GM12878 (cell line): ENCODE data around the gene KCNJ16. TPM values are rescaled to one million over a fixed set of nuclear protein-coding genes. Genes with fewer than 3 reads are reported as not detected.

Source experiments
- ATAC-seq: fragments of 200-7000 bp; cut with Tn5 transposase; 3 replicates; pipeline ENCODE4 v1.9.1; 2020; ENCODE audit warnings: mild to moderate bottlenecking, moderate library complexity
- BruUV-seq: library from RNA; stranded (reverse); fragments of 400-500 nt; replicated peaks from 2 replicates; lab custom pipeline; 2021; lab: Mats Ljungman, UMichigan
- CTCF ChIA-PET: fragments of 300-600 bp; sonication (Branson Sonifier 250); formaldehyde crosslinking; extraction: SDS; loops from one replicate; lab custom pipeline; 2021; ENCODE audit warnings: inconsistent platforms; lab: Yijun Ruan, JAX
- POLR2A ChIA-PET: fragments of 350-600 bp; formaldehyde crosslinking; extraction: SDS; loops from one replicate; lab custom pipeline; 2021; ENCODE audit warnings: inconsistent platforms; lab: Charles Lee
- RAD21 ChIA-PET: fragments of 300-600 bp; sonication (Branson Sonifier 250); formaldehyde crosslinking; loops from one replicate; lab custom pipeline; 2023; ENCODE audit warnings: antibody characterized with exemption; ENCODE audit not compliant: unreplicated experiment; lab: Charles Lee
- SMC1A ChIA-PET: fragments of 300-600 bp; sonication (Branson Sonifier 250); formaldehyde crosslinking; loops from one replicate; lab custom pipeline; 2023; ENCODE audit not compliant: unreplicated experiment, uncharacterized antibody; lab: Charles Lee
- DNase-seq: peaks from one replicate; pipeline ENCODE4 v3.0.0-alpha.2; 2011; ENCODE audit warnings: low read depth, low spot score
- FAIRE-seq: peaks from 3 replicates; lab custom pipeline; 2011; peaks lifted over from hg19 to GRCh38; lab: Jason Lieb, UNC
- H2AFZ ChIP-seq: 2 replicates; pipeline ENCODE4 v1.6.0; 2011; ENCODE audit warnings: low read depth, low read length, control low read depth; ENCODE audit not compliant: control insufficient read depth
- H3K27ac ChIP-seq: 2 replicates; pipeline ENCODE4 v1.5.1; 2011; ENCODE audit warnings: control low read depth; ENCODE audit not compliant: control insufficient read depth, insufficient read depth
- H3K27me3 ChIP-seq, 2 experiments: replicated peaks in 1 of 2; 2 replicates each; pipeline versions ENCODE4 v1.6.0 to v1.6.1; 2011; ENCODE audit warnings: low read length in 1 of 2; ENCODE audit not compliant: control insufficient read depth in 2 of 2, insufficient read depth in 2 of 2
- H3K36me3 ChIP-seq, 2 experiments: 2 replicates each; pipeline ENCODE4 v1.5.1; 2011; ENCODE audit warnings: low read length in 1 of 2; ENCODE audit not compliant: control insufficient read depth in 2 of 2, insufficient read depth in 2 of 2
- H3K4me1 ChIP-seq: 2 replicates; pipeline ENCODE4 v1.6.1; 2011; ENCODE audit warnings: mild to moderate bottlenecking, low read length, moderate library complexity, mixed read lengths; ENCODE audit not compliant: control insufficient read depth, insufficient read depth
- H3K4me2 ChIP-seq: 2 replicates; pipeline ENCODE4 v1.6.0; 2011; ENCODE audit warnings: control low read depth; ENCODE audit not compliant: control insufficient read depth, insufficient read depth
- H3K4me3 ChIP-seq: fragments of 200-600 bp; sonication (generic); 2 replicates; pipeline ENCODE4 v1.5.1; 2016
- H3K79me2 ChIP-seq: 2 replicates; pipeline ENCODE4 v1.6.0; 2011; ENCODE audit warnings: low read length; ENCODE audit not compliant: control insufficient read depth, insufficient read depth
- H3K9ac ChIP-seq: 2 replicates; pipeline ENCODE4 v1.8.0; 2011; ENCODE audit warnings: low read length, control low read depth, mixed read lengths; ENCODE audit not compliant: control insufficient read depth, insufficient read depth
- H3K9me3 ChIP-seq: replicated peaks from 3 replicates; pipeline ENCODE4 v1.5.1; 2011; ENCODE audit warnings: mild to moderate bottlenecking, low read length; ENCODE audit not compliant: control insufficient read depth, insufficient read depth
- H4K20me1 ChIP-seq: 2 replicates; pipeline ENCODE4 v1.6.0; 2011; ENCODE audit not compliant: control insufficient read depth, insufficient read depth
- ATF7 ChIP-seq: fragments of 450-650 bp; IDR thresholded peaks from 2 replicates; pipeline ENCODE4 v1.6.1; 2016; ENCODE audit warnings: low read depth, mild to moderate bottlenecking
- E4F1 ChIP-seq: fragments of 450-650 bp; IDR thresholded peaks from 2 replicates; pipeline ENCODE4 v1.6.1; 2018; ENCODE audit warnings: borderline replicate concordance, mild to moderate bottlenecking; ENCODE audit not compliant: partially characterized antibody
- MYC ChIP-seq: IDR thresholded peaks from 2 replicates; pipeline ENCODE4 v1.6.1; 2011; ENCODE audit warnings: mild to moderate bottlenecking, low read length, moderate library complexity, inconsistent platforms; ENCODE audit not compliant: insufficient read depth, insufficient replicate concordance, insufficient read length, severe bottlenecking
- NRF1 ChIP-seq: conservative IDR thresholded peaks from 2 replicates; pipeline ENCODE4 v1.6.1; 2011; ENCODE audit warnings: mild to moderate bottlenecking, low read depth, low read length, improper control_type of control experiment
- POLR2AphosphoS2 ChIP-seq: IDR thresholded peaks from 2 replicates; pipeline ENCODE4 v1.6.1; 2011; ENCODE audit warnings: low read depth, mild to moderate bottlenecking, low read length, improper control_type of control experiment, moderate library complexity
- SMAD5 ChIP-seq: IDR thresholded peaks from 2 replicates; pipeline ENCODE4 v1.6.1; 2016; ENCODE audit warnings: antibody characterized with exemption, low read depth
- SREBF2 ChIP-seq: IDR thresholded peaks from 2 replicates; pipeline ENCODE4 v1.6.1; 2012; ENCODE audit warnings: mild to moderate bottlenecking, low read length
- TCF12 ChIP-seq: IDR thresholded peaks from 2 replicates; pipeline ENCODE4 v1.6.1; 2011; ENCODE audit warnings: low read depth, mild to moderate bottlenecking, low read length
- USF2 ChIP-seq: IDR thresholded peaks from 2 replicates; pipeline ENCODE4 v1.6.1; 2011; ENCODE audit warnings: low read depth, low read length, improper control_type of control experiment, borderline replicate concordance
- ZNF384 ChIP-seq: IDR thresholded peaks from 2 replicates; pipeline ENCODE4 v1.6.1; 2012; ENCODE audit warnings: low read depth, mild to moderate bottlenecking, low read length, improper control_type of control experiment, borderline replicate concordance
- WGBS: methylation state at CpG from one replicate; pipeline ENCODE4 v1.1.6; 2016; ENCODE audit warnings: low lambda C conversion rate; ENCODE audit not compliant: insufficient replicate concordance, insufficient coverage; ENCODE audit errors: missing lambda C conversion rate; 5-methylcytosine and 5-hydroxymethylcytosine counted together
- in situ Hi-C: fragments of 300-500 bp; cut with MboI; formaldehyde crosslinking; loops from 9 replicates; pipeline ENCODE4 v1.14.3; 2018; ENCODE audit warnings: mixed read lengths
- intact Hi-C: fragments of 100-400 bp; cut with micrococcal nuclease; formaldehyde crosslinking; loops from one replicate; pipeline ENCODE4 v1.14.2; 2022; ENCODE audit not compliant: unreplicated experiment
- polyA plus RNA-seq, 11 experiments: library from polyadenylated mRNA; depleted of rRNA in 4 of 11; unstranded in 6 of 11; stranded (reverse) in 5 of 11; fragments of >200 nt; fragmentation: Nextera tagmentation in 4 of 11; fragmentation: Illumina TruSeq in 1 of 11; extraction: Ambion mirVana in 4 of 11; extraction: Trizol in 1 of 11; gene quantifications; 1 replicate in 1 of 11; 2 replicates in 10 of 11; pipeline versions ENCODE4 v1.2.1 to v1.2.3, GENCODE V29; 2011 to 2016; ENCODE audit warnings: inconsistent platforms in 2 of 11, missing spikeins in 2 of 11, low read depth in 1 of 11
- total RNA-seq, 4 experiments: library from RNA; depleted of rRNA in 3 of 4; stranded (reverse); fragments of >200 nt in 3 of 4; fragmentation: Illumina TruSeq in 1 of 4; extraction: Trizol in 1 of 4; gene quantifications; 2 replicates each; pipeline versions ENCODE4 v1.2.1 to v1.2.3, GENCODE V29; 2013 to 2021
- TF ChIP-seq, protein P1 (sequence below): fragments of 450-650 bp; IDR thresholded peaks from 2 replicates; pipeline ENCODE4 v1.6.1; 2014; ENCODE audit warnings: mild to moderate bottlenecking
- TF ChIP-seq, protein P2 (sequence below): IDR thresholded peaks from 2 replicates; pipeline ENCODE4 v1.6.1; 2012; ENCODE audit warnings: improper control_type of control experiment, low read depth, low read length; ENCODE audit not compliant: insufficient replicate concordance
- TF ChIP-seq, protein P3 (sequence below): fragments of 150-350 bp; IDR thresholded peaks from 2 replicates; pipeline ENCODE4 v1.6.1; 2014; ENCODE audit warnings: mild to moderate bottlenecking, low read depth, low read length

The KCNJ16 gene
- total and polyA plus RNA-seq, 10 of the 15 experiments (the other 5 are each of a cell fraction or from before 2014, with no cell fraction given) = 0.08 to 0.24 (median 0.20) TPM; not detected in 7

GRCh38 chr17:70183508-70183907, 108.5 kb downstream of the KCNJ16 start:
- Histone ChIP-seq H3K9me3 (no peaks in the 10 kb centered on the region), H3K4me3 (no peak overlapping the region), H3K27ac (no peak overlapping the region), H2AFZ (no peak overlapping the region), H3K9ac (no peak overlapping the region), H3K36me3 (no peaks in the 10 kb centered on the region), H3K4me1 (no peaks in the 10 kb centered on the region), H3K27me3 (no peaks in the 10 kb centered on the region), H4K20me1 (no peaks in the 10 kb centered on the region), H3K79me2 (no peaks in the 10 kb centered on the region), H3K4me2 (no peak overlapping the region)
- CTCF ChIA-PET = no interaction called here
- FAIRE-seq (no peak), ATAC-seq (no peak), DNase-seq (no peak)
- WGBS = 37% methylated on average over 4 of the region's 4 CpGs
- SMC1A ChIA-PET = no interaction called here
- POLR2A ChIA-PET = no interaction called here
- intact Hi-C loops = no loop called here
- in situ Hi-C loops = no loop called here
- BruUV-seq = no TSS peak
- RAD21 ChIA-PET = no interaction called here
- TF ChIP-seq, protein P1, sequence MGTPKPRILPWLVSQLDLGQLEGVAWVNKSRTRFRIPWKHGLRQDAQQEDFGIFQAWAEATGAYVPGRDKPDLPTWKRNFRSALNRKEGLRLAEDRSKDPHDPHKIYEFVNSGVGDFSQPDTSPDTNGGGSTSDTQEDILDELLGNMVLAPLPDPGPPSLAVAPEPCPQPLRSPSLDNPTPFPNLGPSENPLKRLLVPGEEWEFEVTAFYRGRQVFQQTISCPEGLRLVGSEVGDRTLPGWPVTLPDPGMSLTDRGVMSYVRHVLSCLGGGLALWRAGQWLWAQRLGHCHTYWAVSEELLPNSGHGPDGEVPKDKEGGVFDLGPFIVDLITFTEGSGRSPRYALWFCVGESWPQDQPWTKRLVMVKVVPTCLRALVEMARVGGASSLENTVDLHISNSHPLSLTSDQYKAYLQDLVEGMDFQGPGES = no peak
- TF ChIP-seq, protein P2, sequence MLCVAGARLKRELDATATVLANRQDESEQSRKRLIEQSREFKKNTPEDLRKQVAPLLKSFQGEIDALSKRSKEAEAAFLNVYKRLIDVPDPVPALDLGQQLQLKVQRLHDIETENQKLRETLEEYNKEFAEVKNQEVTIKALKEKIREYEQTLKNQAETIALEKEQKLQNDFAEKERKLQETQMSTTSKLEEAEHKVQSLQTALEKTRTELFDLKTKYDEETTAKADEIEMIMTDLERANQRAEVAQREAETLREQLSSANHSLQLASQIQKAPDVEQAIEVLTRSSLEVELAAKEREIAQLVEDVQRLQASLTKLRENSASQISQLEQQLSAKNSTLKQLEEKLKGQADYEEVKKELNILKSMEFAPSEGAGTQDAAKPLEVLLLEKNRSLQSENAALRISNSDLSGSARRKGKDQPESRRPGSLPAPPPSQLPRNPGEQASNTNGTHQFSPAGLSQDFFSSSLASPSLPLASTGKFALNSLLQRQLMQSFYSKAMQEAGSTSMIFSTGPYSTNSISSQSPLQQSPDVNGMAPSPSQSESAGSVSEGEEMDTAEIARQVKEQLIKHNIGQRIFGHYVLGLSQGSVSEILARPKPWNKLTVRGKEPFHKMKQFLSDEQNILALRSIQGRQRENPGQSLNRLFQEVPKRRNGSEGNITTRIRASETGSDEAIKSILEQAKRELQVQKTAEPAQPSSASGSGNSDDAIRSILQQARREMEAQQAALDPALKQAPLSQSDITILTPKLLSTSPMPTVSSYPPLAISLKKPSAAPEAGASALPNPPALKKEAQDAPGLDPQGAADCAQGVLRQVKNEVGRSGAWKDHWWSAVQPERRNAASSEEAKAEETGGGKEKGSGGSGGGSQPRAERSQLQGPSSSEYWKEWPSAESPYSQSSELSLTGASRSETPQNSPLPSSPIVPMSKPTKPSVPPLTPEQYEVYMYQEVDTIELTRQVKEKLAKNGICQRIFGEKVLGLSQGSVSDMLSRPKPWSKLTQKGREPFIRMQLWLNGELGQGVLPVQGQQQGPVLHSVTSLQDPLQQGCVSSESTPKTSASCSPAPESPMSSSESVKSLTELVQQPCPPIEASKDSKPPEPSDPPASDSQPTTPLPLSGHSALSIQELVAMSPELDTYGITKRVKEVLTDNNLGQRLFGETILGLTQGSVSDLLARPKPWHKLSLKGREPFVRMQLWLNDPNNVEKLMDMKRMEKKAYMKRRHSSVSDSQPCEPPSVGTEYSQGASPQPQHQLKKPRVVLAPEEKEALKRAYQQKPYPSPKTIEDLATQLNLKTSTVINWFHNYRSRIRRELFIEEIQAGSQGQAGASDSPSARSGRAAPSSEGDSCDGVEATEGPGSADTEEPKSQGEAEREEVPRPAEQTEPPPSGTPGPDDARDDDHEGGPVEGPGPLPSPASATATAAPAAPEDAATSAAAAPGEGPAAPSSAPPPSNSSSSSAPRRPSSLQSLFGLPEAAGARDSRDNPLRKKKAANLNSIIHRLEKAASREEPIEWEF = no peak
- TF ChIP-seq NRF1 = no peak
- TF ChIP-seq SMAD5 = no peak
- TF ChIP-seq SREBF2 = no peak
- TF ChIP-seq ATF7 = no peak
- no peak for TF ChIP-seq POLR2AphosphoS2
- no peak for TF ChIP-seq E4F1
- TF ChIP-seq TCF12 = no peak
- TF ChIP-seq MYC = no peak
- TF ChIP-seq ZNF384 = no peak
- TF ChIP-seq, protein P3, sequence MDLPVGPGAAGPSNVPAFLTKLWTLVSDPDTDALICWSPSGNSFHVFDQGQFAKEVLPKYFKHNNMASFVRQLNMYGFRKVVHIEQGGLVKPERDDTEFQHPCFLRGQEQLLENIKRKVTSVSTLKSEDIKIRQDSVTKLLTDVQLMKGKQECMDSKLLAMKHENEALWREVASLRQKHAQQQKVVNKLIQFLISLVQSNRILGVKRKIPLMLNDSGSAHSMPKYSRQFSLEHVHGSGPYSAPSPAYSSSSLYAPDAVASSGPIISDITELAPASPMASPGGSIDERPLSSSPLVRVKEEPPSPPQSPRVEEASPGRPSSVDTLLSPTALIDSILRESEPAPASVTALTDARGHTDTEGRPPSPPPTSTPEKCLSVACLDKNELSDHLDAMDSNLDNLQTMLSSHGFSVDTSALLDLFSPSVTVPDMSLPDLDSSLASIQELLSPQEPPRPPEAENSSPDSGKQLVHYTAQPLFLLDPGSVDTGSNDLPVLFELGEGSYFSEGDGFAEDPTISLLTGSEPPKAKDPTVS = no peak
- TF ChIP-seq USF2 = no peak
